ENCODE data around the gene GSTT2B. TPM values are rescaled to one million over a fixed set of nuclear protein-coding genes. Genes with fewer than 3 reads are reported as not detected.
"Not testable (repeated sequence)": the region's sequence is repeated elsewhere in the genome, so short reads cannot be mapped to it uniquely, and the experiment has no call there.

The GSTT2B gene
- total and polyA plus RNA-seq, 2 experiments from 2014 or later, result 16.9 to 42.8 TPM

DNA sequence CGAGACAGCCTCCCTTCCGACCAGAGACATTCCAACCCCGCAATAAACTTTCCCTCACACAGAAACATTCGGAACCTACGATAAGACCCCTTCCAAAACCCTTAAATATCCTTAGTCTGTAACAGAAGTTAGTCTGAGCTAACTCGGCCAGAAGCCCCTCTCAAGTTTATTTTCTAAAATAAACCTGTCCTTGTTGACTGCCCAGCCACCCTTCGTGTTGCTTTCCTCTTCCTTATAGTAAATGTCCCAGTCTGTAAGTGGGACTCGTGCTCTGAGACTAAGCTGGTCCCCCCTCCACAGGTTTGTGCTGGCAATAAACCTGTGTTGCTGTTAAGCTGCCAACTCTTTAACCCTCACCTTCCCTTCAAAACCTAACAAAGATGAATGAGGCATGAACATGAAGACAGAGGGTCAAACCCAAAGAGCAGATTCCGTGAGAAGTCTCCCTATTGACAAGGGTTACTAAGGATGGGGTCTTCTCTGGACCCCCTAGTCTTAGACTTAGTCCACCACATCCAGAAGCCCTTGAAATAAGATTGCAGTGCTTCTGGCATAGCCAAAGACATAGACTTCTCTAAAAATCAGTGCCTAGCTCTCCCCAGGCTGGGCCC is 48.6 kb downstream of the GSTT2B start:
- Histone ChIP-seq H3K27ac (no peak overlapping the region), H3K27me3 (no peaks in the 10 kb centered on the region), H3K36me3 (no peaks in the 10 kb centered on the region), H3K4me3 (no peak overlapping the region), H3K9me3 (ENCODE audit: low read depth) (no peaks in the 10 kb centered on the region), H3K4me1 (ENCODE audit: low read depth) (no peaks in the 10 kb centered on the region)
- no peak for DNase-seq (ENCODE audit: low read depth in 1 of 2, low spot score in 1 of 2)
- TF ChIP-seq, protein P1, sequence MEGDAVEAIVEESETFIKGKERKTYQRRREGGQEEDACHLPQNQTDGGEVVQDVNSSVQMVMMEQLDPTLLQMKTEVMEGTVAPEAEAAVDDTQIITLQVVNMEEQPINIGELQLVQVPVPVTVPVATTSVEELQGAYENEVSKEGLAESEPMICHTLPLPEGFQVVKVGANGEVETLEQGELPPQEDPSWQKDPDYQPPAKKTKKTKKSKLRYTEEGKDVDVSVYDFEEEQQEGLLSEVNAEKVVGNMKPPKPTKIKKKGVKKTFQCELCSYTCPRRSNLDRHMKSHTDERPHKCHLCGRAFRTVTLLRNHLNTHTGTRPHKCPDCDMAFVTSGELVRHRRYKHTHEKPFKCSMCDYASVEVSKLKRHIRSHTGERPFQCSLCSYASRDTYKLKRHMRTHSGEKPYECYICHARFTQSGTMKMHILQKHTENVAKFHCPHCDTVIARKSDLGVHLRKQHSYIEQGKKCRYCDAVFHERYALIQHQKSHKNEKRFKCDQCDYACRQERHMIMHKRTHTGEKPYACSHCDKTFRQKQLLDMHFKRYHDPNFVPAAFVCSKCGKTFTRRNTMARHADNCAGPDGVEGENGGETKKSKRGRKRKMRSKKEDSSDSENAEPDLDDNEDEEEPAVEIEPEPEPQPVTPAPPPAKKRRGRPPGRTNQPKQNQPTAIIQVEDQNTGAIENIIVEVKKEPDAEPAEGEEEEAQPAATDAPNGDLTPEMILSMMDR (IDR thresholded peaks at IDR 0.05; ENCODE audit: low read depth, low read length), result no peak

DNA sequence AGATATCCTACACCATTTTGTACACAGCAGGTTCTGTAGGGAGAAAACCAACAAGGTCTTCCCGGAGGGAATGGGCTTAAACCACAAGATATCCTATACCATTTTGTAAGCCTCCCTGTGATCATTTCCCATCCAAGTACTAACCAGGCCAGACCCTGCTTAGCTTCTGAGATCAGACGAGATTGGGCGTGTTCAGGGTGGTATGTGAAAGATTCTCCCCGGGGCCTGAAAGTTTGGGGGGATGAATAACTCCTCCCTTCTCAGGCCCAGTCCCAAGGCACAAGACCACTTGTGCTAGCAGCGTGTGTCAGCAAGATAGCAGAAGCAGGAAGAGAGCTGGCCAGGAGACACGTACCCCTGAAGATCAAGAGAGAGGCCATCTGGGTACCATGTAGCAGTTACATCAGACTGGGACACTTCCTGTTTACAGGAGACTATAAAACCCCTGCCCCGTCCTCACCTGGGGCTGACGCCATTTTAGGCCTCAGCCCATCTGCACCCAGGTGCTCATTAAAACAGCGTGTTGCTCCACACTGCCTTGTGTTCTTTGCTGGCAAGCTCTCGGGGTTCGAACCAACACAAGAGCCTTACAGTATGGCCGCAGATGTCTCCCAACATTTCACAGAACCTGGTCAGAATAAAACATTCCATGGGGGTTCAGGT is 49.5 kb downstream of the GSTT2B start:
- Histone ChIP-seq H3K36me3 (no peaks in the 10 kb centered on the region), H3K27ac (no peak overlapping the region), H3K27me3 (no peaks in the 10 kb centered on the region), H3K4me3 (no peak overlapping the region), H3K9me3 (ENCODE audit: low read depth) (no peaks in the 10 kb centered on the region), H3K4me1 (ENCODE audit: low read depth) (no peaks in the 10 kb centered on the region)
- TF ChIP-seq, protein P1 (IDR thresholded peaks at IDR 0.05; ENCODE audit: low read depth, low read length), result no peak
- DNase-seq (ENCODE audit: low read depth in 1 of 2, low spot score in 1 of 2), result no peak

DNA sequence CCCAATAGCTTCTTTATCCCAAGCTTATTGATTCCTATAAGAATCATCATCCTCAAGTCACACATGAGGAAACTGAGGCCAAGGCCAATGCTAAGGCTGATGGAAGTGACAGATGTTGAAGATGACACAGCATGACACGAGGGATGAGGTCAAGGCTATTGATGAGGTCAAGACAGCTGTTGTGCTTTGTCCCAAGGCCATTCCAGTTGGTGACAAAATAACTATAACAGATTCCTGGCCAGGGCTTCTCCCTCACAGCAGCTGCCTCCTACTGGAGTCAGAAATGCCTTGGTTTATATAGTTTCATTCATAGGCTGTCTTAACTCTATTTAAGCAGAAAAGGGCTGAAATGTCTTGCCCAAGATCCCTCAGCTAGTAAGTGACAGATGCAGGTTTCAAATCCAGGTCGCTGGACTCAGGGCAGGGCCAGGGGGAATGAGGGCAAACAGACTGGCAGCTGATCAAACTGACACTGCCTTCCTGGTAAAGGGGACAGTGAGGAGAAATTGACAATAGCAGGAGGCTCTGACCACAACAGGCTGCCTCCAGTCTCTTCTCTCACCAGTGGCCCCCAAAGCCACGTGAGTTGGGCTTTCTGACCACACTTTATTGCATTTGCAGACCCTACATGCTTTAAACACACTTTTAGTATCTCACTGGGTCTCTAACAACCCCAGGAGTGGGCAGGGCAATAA is 50.4 kb downstream of the GSTT2B start:
- no peak overlapping the region for H3K4me3 ChIP-seq
- no peak overlapping the region for H3K27ac ChIP-seq
- H3K4me1 ChIP-seq (ENCODE audit: low read depth), result no peaks in the 10 kb centered on the region
- no peaks in the 10 kb centered on the region for H3K27me3 ChIP-seq
- no peaks in the 10 kb centered on the region for H3K9me3 ChIP-seq (ENCODE audit: low read depth)
- no peaks in the 10 kb centered on the region for H3K36me3 ChIP-seq
- TF ChIP-seq, protein P1 (IDR thresholded peaks at IDR 0.05; ENCODE audit: low read depth, low read length), result no peak
- DNase-seq (ENCODE audit: low read depth in 1 of 2, low spot score in 1 of 2), result no peak

DNA sequence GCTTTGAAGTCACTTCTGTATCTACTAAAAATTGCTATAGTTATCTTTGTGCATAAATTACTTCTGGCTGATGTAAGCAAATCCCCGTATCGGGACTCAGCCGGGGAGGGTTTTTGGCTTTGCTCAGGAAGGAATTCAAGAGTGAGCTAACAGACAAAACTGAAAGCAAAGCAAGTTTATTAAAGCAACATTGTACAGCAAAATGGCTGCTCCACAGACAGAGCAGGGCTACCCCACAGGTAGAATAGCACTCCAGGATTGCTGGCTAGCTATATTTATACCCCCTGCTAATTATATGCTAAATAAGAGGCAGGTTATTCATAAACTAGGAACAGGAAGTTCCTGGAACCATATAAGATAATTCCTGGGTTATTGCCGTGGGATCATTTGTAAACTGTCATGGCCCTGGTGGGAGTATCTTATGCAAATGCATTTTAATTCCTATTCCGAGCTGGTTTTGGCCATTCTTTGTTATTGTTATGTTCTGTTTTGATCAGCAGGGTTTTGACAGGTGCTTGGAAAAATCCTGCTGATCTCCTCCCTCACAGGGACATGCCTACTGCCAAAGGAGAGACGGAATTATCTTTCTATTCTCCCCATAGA is 51.6 kb downstream of the GSTT2B start:
- peak in 1 of 2 donors; percentile 52 for DNase-seq (ENCODE audit: low read depth in 1 of 2, low spot score in 1 of 2)
- H3K36me3 ChIP-seq, result no peaks in the 10 kb centered on the region
- TF ChIP-seq, protein P1 (IDR thresholded peaks at IDR 0.05; ENCODE audit: low read depth, low read length), result no peak
- no peaks in the 10 kb centered on the region for H3K27me3 ChIP-seq
- H3K9me3 ChIP-seq (ENCODE audit: low read depth), result no peaks in the 10 kb centered on the region
- H3K27ac ChIP-seq, result no peak overlapping the region
- H3K4me3 ChIP-seq, result no peak overlapping the region
- no peaks in the 10 kb centered on the region for H3K4me1 ChIP-seq (ENCODE audit: low read depth)

DNA sequence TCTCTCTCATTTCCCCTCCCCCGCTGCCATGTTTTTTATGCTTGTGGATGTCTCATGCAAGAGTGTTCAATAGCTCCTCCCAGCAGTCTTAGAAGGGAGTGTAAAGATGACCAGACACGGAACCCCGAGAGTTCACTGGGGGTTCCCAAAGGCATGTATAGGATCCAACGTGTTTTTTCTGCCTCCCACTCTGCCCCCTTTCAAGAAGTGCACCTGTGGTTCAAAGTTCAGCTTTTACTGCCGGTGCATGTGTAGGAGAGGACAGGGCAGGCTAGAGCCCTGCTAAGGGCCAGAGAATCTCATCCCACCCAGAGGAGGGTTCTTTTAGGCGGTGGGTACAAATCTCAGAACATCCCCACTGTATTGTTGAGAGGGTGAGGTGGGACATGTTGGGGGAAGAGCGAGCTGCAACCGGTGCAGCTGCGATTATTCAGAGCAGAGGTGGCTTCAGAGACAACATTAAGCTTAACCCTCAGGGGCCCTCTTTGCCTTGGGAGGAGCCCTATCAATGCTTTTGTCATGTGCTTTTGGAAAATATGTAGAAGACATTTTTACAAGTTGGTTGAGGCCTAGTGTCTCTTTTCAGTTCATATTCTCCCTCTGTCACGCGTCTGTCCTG is 52.3 kb downstream of the GSTT2B start:
- H3K36me3 ChIP-seq, result no peaks in the 10 kb centered on the region
- no peak overlapping the region for H3K27ac ChIP-seq
- TF ChIP-seq, protein P1 (IDR thresholded peaks at IDR 0.05; ENCODE audit: low read depth, low read length), result no peak
- no peaks in the 10 kb centered on the region for H3K9me3 ChIP-seq (ENCODE audit: low read depth)
- H3K27me3 ChIP-seq, result no peaks in the 10 kb centered on the region
- DNase-seq (ENCODE audit: low read depth in 1 of 2, low spot score in 1 of 2), result no peak
- H3K4me1 ChIP-seq (ENCODE audit: low read depth), result no peaks in the 10 kb centered on the region
- H3K4me3 ChIP-seq, result no peak overlapping the region

DNA sequence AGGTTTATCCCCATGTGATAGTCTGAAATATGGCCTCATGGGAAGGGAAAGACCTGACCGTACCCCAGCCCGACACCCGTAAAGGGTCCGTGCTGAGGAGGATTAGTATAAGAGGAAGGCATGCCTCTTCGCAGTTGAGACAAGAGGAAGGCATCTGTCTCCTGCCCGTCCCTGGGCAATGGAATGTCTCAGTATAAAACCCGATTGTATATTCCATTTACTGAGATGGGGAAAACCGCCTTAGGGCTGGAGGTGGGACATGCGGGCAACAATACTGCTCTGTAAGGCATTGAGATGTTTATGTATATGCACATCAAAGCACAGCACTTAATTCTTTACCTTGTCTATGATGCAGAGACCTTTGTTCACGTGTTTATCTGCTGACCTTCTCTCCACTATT is 53.6 kb downstream of the GSTT2B start:
- DNase-seq (ENCODE audit: low read depth in 1 of 2, low spot score in 1 of 2); H3K4me1 ChIP-seq (ENCODE audit: low read depth); H3K27me3 ChIP-seq; H3K4me3 ChIP-seq; H3K9me3 ChIP-seq (ENCODE audit: low read depth); H3K36me3 ChIP-seq; H3K27ac ChIP-seq: not testable (repeated sequence)
